Mucosa of descending colon (tissue), 3 donors: ENCODE data around the gene MTMR3. TPM values are rescaled to one million over a fixed set of nuclear protein-coding genes. Genes with fewer than 3 reads are reported as not detected.

Experiments
- ATAC-seq: fragments of 200-7000 bp; cut with Tn5 transposase; one replicate; pipeline ENCODE4 v1.9.1; 2020; ENCODE audit warnings: mild to moderate bottlenecking, moderate library complexity
- DNase-seq, 3 donors: peaks; one replicate each; pipeline ENCODE4 v3.0.0-alpha.2; 2020
- H3K36me3 ChIP-seq: fragments of 200-600 bp; one replicate; pipeline ENCODE4 v1.8.0; 2021; ENCODE audit warnings: low read depth, mild to moderate bottlenecking
- H3K4me1 ChIP-seq: fragments of 200-600 bp; one replicate; pipeline ENCODE4 v1.8.0; 2021; ENCODE audit warnings: low read depth, mild to moderate bottlenecking
- H3K4me3 ChIP-seq: fragments of 200-600 bp; one replicate; pipeline ENCODE4 v1.8.0; 2021; ENCODE audit warnings: mild to moderate bottlenecking
- H3K9me3 ChIP-seq: fragments of 200-600 bp; one replicate; pipeline ENCODE4 v1.8.0; 2021; ENCODE audit warnings: mild to moderate bottlenecking
- intact Hi-C, 2 donors: fragments of 100-400 bp; cut with DNase I in 1 of 2; cut with micrococcal nuclease in 1 of 2; formaldehyde crosslinking; loops; one replicate each; pipeline versions ENCODE4 v1.11.0 to v1.11.1; 2022; cut with DNase I, micrococcal nuclease
- total RNA-seq, 3 donors: library from RNA; stranded (reverse); fragmentation: NEBNext Ultra II Directional in 2 of 3; extraction: Animal tissue kit (Norgen Biotek cat#: 25700) in 2 of 3; gene quantifications; one replicate each; pipeline versions ENCODE4 v1.2.1 to v1.2.4, GENCODE V29; 2021 to 2023
- TF ChIP-seq, protein P1 (sequence below): fragments of 200-600 bp; IDR thresholded peaks from one replicate; pipeline ENCODE4 v1.8.0; 2022; ENCODE audit warnings: antibody characterized with exemption, mild to moderate bottlenecking
- donor health status: DM: no; HTN: no; CAD: no; lungs with moderate emphysema.
- donor health status: DM: no; HTN: no; CAD: no.
- donor health status: DM: no; HTN: yes; CAD: no.

The MTMR3 gene
- total RNA-seq, 3 donors from 2014 or later, result 47.7 to 59.8 (median 54.4) TPM

DNA sequence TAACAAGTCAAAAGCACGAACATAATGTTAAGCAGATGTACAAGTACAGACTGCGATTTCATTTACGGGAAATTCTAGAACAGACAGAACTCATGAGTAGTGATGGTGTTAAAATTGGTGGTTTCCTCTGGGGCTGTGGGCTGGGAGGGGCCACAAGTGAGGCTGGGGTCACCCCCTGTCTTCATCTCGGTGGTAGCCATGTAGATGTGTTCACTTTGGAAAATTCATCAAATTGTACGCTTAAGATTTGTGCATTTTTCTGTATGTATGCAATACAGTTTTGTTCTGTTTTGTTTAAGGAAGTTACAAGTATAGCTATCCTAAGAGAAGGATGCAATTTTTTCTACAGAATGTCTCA, 44.4 kb upstream of the MTMR3 start:
- Histone ChIP-seq H3K9me3 (no peaks in the 10 kb centered on the region), H3K4me1 (peaks cover 15% of the 10 kb centered on the region), H3K4me3 (peak overlapping the region; percentile 79), H3K36me3 (no peaks in the 10 kb centered on the region)
- no peak for DNase-seq
- intact Hi-C loops, result no loop called here
- TF ChIP-seq, protein P1, sequence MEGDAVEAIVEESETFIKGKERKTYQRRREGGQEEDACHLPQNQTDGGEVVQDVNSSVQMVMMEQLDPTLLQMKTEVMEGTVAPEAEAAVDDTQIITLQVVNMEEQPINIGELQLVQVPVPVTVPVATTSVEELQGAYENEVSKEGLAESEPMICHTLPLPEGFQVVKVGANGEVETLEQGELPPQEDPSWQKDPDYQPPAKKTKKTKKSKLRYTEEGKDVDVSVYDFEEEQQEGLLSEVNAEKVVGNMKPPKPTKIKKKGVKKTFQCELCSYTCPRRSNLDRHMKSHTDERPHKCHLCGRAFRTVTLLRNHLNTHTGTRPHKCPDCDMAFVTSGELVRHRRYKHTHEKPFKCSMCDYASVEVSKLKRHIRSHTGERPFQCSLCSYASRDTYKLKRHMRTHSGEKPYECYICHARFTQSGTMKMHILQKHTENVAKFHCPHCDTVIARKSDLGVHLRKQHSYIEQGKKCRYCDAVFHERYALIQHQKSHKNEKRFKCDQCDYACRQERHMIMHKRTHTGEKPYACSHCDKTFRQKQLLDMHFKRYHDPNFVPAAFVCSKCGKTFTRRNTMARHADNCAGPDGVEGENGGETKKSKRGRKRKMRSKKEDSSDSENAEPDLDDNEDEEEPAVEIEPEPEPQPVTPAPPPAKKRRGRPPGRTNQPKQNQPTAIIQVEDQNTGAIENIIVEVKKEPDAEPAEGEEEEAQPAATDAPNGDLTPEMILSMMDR, result no peak
- no peak for ATAC-seq

DNA sequence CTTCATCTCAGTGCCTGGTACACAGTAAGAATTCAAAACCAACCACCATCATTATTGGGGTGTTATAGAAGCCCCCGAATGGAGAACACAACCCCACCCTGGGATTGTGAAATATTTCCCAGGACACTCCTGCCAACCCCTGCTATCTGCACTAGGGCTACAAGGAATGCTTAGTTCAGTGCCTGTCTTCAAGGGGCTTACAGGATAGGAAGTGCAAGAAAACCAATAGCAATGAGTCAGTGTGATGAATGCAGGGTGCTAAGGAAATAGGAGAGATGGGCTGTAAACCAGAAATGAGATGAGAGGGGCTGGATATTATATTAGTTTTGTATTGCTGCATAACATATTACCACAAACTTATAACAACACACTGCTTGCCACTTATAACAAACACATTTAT, 43.9 kb upstream of the MTMR3 start:
- no peak overlapping the region for H3K4me3 ChIP-seq
- H3K4me1 ChIP-seq, result peaks cover 15% of the 10 kb centered on the region
- no peaks in the 10 kb centered on the region for H3K9me3 ChIP-seq
- ATAC-seq (no peak), DNase-seq (no peak)
- intact Hi-C loops, result no loop called here
- no peaks in the 10 kb centered on the region for H3K36me3 ChIP-seq
- TF ChIP-seq, protein P1, result no peak

DNA sequence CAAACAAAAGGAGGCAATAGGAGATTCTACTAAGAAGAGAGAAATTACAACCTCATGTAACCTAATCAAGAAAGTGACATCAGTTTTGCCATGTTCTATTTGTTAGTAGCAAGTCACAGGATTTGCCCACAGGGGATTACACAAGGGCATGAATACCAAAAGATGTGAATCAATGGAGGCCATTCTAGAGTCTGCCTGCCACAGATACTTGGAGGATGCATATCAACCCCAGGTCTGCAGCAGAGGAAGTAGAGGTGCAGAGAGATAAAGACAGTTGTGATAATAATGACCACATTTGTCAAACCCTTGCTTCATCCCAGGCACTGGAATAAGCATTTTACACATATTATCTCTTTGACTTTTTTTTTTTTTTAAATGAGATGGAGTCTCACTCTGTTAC, 42.5 kb upstream of the MTMR3 start:
- Histone ChIP-seq H3K4me3 (no peak overlapping the region), H3K4me1 (peaks cover 12% of the 10 kb centered on the region), H3K36me3 (no peaks in the 10 kb centered on the region), H3K9me3 (no peaks in the 10 kb centered on the region)
- TF ChIP-seq, protein P1, result no peak
- ATAC-seq, result no peak
- intact Hi-C loops, result no loop called here
- no peak for DNase-seq

DNA sequence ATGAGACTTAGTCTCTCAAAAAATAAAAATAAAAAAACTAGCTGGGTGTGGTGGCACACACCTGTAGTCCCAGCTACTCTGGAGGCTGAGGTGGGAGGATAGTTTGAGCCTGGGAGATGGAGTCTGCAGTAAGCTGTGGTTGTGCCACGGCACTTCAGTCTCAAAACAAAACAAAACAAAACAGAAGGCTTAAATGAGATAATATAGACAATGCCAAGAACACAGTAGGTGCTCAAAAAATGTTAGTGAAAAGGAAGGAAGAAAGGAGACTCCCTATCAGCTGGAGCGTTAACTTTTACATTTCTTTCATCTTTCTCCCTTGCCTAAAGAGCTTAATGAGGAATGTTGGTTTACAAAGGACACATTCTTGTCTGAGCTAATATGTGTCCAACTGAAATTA, 40.8 kb upstream of the MTMR3 start:
- intact Hi-C loops, result no loop called here
- no peaks in the 10 kb centered on the region for H3K9me3 ChIP-seq
- ATAC-seq (no peak), DNase-seq (no peak)
- no peaks in the 10 kb centered on the region for H3K36me3 ChIP-seq
- TF ChIP-seq, protein P1, result no peak
- no peak overlapping the region for H3K4me3 ChIP-seq
- peaks cover 5% of the 10 kb centered on the region for H3K4me1 ChIP-seq

DNA sequence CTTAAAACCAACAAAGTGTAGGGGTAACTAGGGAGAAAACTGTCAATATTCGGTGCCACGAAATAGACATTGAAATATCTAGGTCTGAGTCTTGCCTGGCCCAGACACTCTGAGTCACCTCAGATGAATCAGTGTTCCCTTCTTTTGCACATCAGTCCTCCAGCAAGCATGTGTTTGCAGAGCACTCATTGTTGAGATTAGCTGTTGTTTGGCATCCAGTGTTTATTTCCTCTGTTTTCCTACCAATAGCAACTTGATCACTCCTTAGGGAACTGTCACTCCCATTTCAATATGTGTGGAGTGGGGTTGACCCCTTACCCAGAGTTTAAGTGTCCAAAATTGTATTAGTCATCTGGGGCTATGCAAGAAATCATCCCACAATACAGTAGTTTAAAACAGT, 40.2 kb upstream of the MTMR3 start:
- no peak overlapping the region for H3K4me3 ChIP-seq

More for the DNA sequence above, 40.2 kb upstream of the MTMR3 start:
- no peak for DNase-seq
- Histone ChIP-seq H3K36me3 (no peaks in the 10 kb centered on the region), H3K9me3 (no peaks in the 10 kb centered on the region), H3K4me1 (no peaks in the 10 kb centered on the region)
- intact Hi-C loops, result no loop called here
- TF ChIP-seq, protein P1, result no peak
- no peak for ATAC-seq
